Hepatocyte (in vitro differentiated cells): ENCODE measurements around the gene DXO. TPM values are rescaled to one million over a fixed set of nuclear protein-coding genes. Genes with fewer than 3 reads are reported as not detected.

Experiments
- DNase-seq: peaks from one replicate; pipeline ENCODE4 v3.0.0-alpha.2; 2016; ENCODE audit warnings: low spot score
- H2AFZ ChIP-seq: fragments of 200-600 bp; sonication (generic); 2 replicates; pipeline ENCODE4 v1.6.0; 2016; ENCODE audit warnings: antibody characterized with exemption, mild to moderate bottlenecking
- H3K27ac ChIP-seq: fragments of 200-600 bp; sonication (generic); 2 replicates; pipeline ENCODE4 v1.5.1; 2016; ENCODE audit warnings: mild to moderate bottlenecking
- H3K27me3 ChIP-seq: fragments of 200-600 bp; sonication (generic); 2 replicates; pipeline ENCODE4 v1.6.1; 2016
- H3K36me3 ChIP-seq: fragments of 200-600 bp; sonication (generic); replicated peaks from 2 replicates; pipeline ENCODE4 v1.5.1; 2016; ENCODE audit warnings: low read depth; ENCODE audit not compliant: insufficient read depth
- H3K4me1 ChIP-seq: fragments of 200-600 bp; sonication (generic); 2 replicates; pipeline ENCODE4 v1.5.1; 2016; ENCODE audit warnings: mild to moderate bottlenecking, moderate library complexity; ENCODE audit not compliant: insufficient read depth
- H3K4me2 ChIP-seq: fragments of 200-600 bp; sonication (generic); 2 replicates; pipeline ENCODE4 v1.6.0; 2016
- H3K4me3 ChIP-seq: fragments of 200-600 bp; sonication (generic); 2 replicates; pipeline ENCODE4 v1.5.1; 2016; ENCODE audit warnings: mild to moderate bottlenecking
- H3K79me2 ChIP-seq: fragments of 200-600 bp; sonication (generic); 2 replicates; pipeline ENCODE4 v1.6.0; 2017; ENCODE audit warnings: mild to moderate bottlenecking
- H3K9me2 ChIP-seq: fragments of 200-600 bp; sonication (generic); replicated peaks from 2 replicates; pipeline ENCODE4 v1.6.0; 2017; ENCODE audit warnings: mild to moderate bottlenecking; ENCODE audit not compliant: insufficient read depth
- H3K9me3 ChIP-seq: fragments of 200-600 bp; sonication (generic); 2 replicates; pipeline ENCODE4 v1.5.1; 2016; ENCODE audit warnings: low read depth, mild to moderate bottlenecking
- H4K20me1 ChIP-seq: fragments of 200-600 bp; sonication (generic); 2 replicates; pipeline ENCODE4 v1.6.0; 2016; ENCODE audit warnings: mild to moderate bottlenecking; ENCODE audit not compliant: insufficient read depth, poor library complexity, severe bottlenecking
- EZH2 ChIP-seq: fragments of 200-600 bp; sonication (generic); IDR thresholded peaks from 2 replicates; pipeline ENCODE4 v1.6.1; 2016; ENCODE audit warnings: antibody characterized with exemption, mild to moderate bottlenecking, borderline replicate concordance
- EZH2phosphoT487 ChIP-seq: fragments of 200-600 bp; sonication (generic); IDR thresholded peaks from one replicate; pipeline ENCODE4 v1.6.1; 2018; ENCODE audit warnings: antibody characterized with exemption, mild to moderate bottlenecking, low read depth, moderate library complexity; ENCODE audit not compliant: unreplicated experiment, severe bottlenecking
- WGBS: methylation state at CpG from one replicate; pipeline ENCODE4 v1.1.6; 2016; ENCODE audit warnings: low lambda C conversion rate; ENCODE audit errors: missing lambda C conversion rate; 5-methylcytosine and 5-hydroxymethylcytosine counted together
- polyA plus RNA-seq: library from polyadenylated mRNA; unstranded; fragments of >200 nt; fragmentation: Nextera tagmentation; extraction: Ambion mirVana; gene quantifications from 2 replicates; pipeline ENCODE4 v1.2.1, GENCODE V29; 2016
- total RNA-seq: library from RNA; depleted of rRNA; stranded (reverse); fragments of >200 nt; gene quantifications from 2 replicates; pipeline ENCODE4 v1.2.3, GENCODE V29; 2014
- TF ChIP-seq, protein P1 (sequence below): fragments of 200-600 bp; sonication (generic); IDR thresholded peaks from 2 replicates; pipeline ENCODE4 v1.5.1; 2016; ENCODE audit warnings: antibody characterized with exemption, mild to moderate bottlenecking; ENCODE audit not compliant: poor library complexity

The DXO gene
- total and polyA plus RNA-seq, 2 experiments from 2014 or later, result 22.2 to 39.3 TPM

- no peak for DNase-seq
- Histone ChIP-seq H3K4me3 (no peak overlapping the region), H4K20me1 (no peaks in the 10 kb centered on the region), H3K27ac (no peak overlapping the region), H3K9me2 (no peaks in the 10 kb centered on the region), H3K79me2 (peaks cover 13% of the 10 kb centered on the region), H3K36me3 (no peaks in the 10 kb centered on the region), H3K4me2 (no peak overlapping the region), H3K27me3 (no peaks in the 10 kb centered on the region), H3K4me1 (peaks cover 11% of the 10 kb centered on the region), H3K9me3 (no peaks in the 10 kb centered on the region), H2AFZ (no peak overlapping the region)
- TF ChIP-seq, protein P1, sequence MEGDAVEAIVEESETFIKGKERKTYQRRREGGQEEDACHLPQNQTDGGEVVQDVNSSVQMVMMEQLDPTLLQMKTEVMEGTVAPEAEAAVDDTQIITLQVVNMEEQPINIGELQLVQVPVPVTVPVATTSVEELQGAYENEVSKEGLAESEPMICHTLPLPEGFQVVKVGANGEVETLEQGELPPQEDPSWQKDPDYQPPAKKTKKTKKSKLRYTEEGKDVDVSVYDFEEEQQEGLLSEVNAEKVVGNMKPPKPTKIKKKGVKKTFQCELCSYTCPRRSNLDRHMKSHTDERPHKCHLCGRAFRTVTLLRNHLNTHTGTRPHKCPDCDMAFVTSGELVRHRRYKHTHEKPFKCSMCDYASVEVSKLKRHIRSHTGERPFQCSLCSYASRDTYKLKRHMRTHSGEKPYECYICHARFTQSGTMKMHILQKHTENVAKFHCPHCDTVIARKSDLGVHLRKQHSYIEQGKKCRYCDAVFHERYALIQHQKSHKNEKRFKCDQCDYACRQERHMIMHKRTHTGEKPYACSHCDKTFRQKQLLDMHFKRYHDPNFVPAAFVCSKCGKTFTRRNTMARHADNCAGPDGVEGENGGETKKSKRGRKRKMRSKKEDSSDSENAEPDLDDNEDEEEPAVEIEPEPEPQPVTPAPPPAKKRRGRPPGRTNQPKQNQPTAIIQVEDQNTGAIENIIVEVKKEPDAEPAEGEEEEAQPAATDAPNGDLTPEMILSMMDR, result no peak
- TF ChIP-seq EZH2 (no peak), EZH2phosphoT487 (no peak)
- 97% methylated on average over 10 of the region's 10 CpGs for WGBS
Observed at GRCh38 chr6:31966997-31967925, 4.7 kb downstream of the DXO start.

DNA sequence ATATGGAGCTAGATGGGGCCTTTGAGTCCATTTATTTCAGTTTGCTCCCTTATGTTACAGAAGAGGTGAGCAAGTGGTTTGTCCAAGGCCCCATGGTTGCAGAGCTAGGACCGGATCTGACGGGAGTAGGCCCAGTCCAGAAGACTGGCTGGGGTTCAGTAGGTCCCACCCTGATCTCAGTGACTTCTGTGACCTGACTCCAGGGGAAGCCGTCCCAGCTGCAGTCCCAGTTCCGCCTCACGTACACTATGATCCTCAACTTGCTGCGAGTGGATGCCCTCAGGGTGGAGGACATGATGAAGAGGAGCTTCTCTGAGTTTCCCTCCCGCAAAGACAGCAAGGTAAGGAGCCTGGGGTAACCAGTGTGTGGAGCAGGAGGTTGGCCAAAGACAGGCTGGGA is 5.4 kb downstream of the DXO start:
- H2AFZ ChIP-seq, result no peak overlapping the region
- H3K36me3 ChIP-seq, result no peaks in the 10 kb centered on the region
- 97% methylated on average over 7 of the region's 7 CpGs for WGBS
- DNase-seq, result no peak
- TF ChIP-seq EZH2 (no peak), EZH2phosphoT487 (no peak)
- TF ChIP-seq, protein P1, result no peak
- H3K27ac ChIP-seq, result no peak overlapping the region
- H3K4me3 ChIP-seq, result no peak overlapping the region
- H3K4me1 ChIP-seq, result peaks cover 11% of the 10 kb centered on the region
- H4K20me1 ChIP-seq, result no peaks in the 10 kb centered on the region
- H3K4me2 ChIP-seq, result no peak overlapping the region
- peaks cover 11% of the 10 kb centered on the region for H3K79me2 ChIP-seq
- H3K9me2 ChIP-seq, result no peaks in the 10 kb centered on the region
- H3K9me3 ChIP-seq, result no peaks in the 10 kb centered on the region
- H3K27me3 ChIP-seq, result no peaks in the 10 kb centered on the region

GRCh38 chr6:31965700-31966099 is 6.2 kb downstream of the DXO start:
- Histone ChIP-seq H3K4me3 (no peak overlapping the region), H3K9me3 (no peaks in the 10 kb centered on the region), H3K4me2 (no peak overlapping the region), H4K20me1 (no peaks in the 10 kb centered on the region), H3K79me2 (peaks cover 7% of the 10 kb centered on the region), H2AFZ (no peak overlapping the region), H3K9me2 (no peaks in the 10 kb centered on the region), H3K36me3 (no peaks in the 10 kb centered on the region), H3K4me1 (peaks cover 4% of the 10 kb centered on the region), H3K27ac (no peak overlapping the region), H3K27me3 (no peaks in the 10 kb centered on the region)
- no peak for TF ChIP-seq EZH2phosphoT487
- TF ChIP-seq, protein P1, result no peak
- TF ChIP-seq EZH2, result no peak
- 89% methylated on average over 13 of the region's 13 CpGs for WGBS
- DNase-seq, result no peak
